GM18858 (cell line): Measurements from ENCODE around the gene GNG4.
"Not testable (repeated sequence)": the region's sequence is repeated elsewhere in the genome, so short reads cannot be mapped to it uniquely, and the experiment has no call there.

ENCODE experiments used
- ATAC-seq: cut with Tn5 transposase; IDR thresholded peaks from one replicate; pipeline ENCODE4 v1.9.1; 2021; ENCODE audit not compliant: unreplicated experiment

The GNG4 gene

DNA sequence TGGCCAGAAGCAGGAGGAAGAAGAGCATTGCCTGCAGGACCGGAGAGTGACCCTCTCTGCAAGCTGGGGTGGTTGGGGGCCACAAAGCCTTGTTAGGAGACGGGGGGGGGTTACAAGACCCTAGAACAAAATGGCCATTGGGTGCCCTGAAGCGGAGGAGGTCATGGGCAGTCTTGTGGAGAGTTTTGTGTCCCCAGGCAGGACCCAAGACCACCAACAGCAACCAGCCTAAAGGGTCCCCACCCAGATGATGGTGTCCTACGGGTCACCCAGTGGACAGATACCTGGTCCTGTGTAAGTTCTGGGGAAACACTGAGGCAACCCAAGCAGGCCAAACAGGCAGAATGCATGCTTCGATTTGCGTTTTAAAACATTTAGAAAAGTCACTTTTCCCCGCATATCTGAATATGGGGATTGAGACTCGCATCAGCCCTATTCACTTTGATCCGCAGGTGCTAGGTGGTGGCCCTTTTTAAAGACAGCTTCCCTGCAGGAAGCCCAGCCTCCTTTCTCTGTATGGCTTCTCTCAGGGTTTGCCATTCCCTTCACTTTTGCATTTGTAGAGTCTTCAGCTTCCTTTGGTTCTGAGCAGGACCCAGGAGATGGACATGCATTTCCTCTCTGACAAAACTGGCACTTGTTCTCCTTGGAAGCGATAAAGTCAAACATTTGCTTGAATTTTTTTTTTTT, 21.1 kb downstream of the GNG4 start:
- ATAC-seq, result no peak

DNA sequence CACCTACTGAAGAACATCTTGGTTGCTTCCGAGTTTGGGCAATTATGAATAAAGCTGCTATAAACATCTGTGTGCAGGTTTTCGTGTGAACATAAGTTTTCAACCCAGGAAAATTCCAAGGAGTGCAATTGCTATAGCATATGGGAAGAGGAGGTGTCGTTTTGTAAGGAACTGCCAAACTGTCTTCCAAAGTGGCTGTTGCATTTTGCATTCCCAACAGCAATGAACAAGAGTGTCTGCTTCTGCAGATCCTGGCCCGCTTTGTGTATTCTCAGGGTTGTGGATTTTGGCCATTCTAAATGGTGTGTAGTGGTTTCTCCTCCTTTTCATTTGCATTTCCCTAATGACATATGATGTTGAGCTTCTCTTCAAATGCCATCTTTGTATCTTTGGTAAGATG, 23.8 kb downstream of the GNG4 start:
- ATAC-seq, result no peak

DNA sequence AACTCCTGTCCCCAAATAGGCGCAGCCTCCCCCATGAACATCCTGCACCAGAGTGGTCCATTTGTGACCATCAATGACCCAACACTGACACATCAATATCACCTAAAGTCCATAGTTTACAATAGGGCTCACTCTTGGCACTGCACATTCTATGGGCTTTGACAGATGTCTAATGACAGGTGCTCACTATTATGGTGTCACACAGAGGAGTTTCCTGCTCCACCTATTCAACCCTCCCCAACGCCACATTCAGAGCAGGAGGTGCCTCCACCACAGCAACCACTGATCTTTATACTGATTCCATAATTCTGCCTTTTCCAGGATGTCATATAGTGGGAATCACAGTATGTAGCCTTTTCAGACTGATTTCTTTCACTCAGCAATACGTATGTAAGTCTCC, 24.2 kb downstream of the GNG4 start:
- no peak for ATAC-seq

DNA sequence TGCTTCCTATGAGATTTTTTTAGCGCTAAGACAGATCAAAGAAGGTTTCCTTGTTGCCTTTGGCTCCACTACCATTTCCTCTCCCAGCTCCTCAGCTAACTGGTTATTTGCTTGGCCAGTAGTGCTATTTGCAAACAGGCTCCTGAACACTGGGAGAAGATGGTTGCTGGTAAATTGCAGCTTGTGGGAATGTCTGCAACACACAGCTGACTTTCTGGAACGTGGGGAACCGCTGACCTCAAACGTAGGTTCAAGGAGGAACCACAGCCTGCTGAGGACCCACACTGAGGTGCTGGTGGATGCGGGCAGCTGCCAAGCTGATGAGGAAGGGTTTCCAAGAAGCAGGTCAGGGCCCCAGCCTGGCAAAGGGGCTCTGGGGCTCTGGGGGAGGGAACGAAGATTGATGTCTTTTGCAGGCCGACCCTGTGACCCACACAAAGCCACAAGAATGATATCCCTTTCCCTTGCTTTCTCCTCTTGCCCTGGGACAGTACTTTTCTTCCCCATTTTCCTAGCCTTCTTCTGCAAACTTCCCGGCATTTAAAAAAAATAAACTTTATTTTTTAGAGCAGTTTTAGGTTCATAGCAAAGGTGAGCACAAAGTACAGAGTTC, 24.8 kb downstream of the GNG4 start:
- no peak for ATAC-seq

DNA sequence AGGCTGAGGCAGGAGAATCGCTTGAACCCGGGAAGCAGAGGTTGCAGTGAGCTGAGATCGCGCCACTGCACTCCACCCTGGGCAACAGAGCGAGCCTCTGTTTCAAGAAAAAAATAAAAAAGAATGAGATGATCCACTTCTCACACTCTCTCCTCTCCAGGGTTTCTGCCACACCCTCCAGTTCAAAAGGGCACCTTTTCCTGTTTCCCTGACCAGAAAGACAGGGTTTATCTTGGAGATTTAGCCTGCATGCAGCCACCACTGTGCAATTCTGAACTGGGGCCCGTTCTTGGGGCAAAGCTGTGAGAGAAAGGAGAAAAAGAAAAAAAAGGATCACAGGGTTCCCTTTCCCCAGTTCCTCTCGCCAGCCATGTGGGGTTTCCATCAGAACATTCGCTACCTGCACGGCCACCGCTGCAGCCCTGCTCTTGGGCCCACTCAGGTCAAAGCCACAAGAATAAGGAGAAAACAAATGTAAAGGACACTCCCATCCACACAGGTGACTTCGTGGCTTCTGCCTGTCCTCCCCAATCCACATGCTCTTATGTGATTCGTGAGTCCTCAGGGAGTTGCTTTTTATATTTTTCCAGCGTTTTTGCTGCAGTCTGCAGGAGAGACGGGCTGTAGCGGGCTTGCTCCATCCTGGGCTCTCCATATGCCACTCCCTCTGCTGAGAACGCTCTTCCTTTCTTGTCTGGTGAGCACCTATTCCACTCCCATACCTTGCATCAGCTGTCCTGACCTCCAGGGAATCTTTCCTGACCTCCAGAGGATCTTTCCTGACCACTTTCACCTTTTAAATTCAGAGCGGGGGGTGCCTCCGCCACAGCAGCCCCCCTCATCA, 26.4 kb downstream of the GNG4 start:
- ATAC-seq, result no peak

DNA sequence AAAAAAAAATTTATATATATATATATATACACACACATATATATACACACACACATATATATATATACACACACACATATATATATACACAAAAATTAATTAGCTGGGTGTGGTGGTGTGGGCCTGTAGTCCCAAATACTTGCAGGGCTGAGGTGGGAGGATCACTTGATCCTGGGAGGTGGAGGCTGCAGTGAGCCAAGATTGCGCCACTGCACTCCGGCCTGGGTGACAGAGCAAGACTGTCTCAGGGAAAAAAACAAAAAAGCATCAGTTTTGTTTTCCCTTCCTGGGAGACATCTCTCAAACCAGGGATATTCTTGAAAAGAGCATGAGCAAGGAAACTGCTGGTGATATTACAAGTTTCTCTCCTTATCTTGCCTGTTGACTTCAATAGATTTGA, 30.4 kb downstream of the GNG4 start:
- not testable (repeated sequence) for ATAC-seq

DNA sequence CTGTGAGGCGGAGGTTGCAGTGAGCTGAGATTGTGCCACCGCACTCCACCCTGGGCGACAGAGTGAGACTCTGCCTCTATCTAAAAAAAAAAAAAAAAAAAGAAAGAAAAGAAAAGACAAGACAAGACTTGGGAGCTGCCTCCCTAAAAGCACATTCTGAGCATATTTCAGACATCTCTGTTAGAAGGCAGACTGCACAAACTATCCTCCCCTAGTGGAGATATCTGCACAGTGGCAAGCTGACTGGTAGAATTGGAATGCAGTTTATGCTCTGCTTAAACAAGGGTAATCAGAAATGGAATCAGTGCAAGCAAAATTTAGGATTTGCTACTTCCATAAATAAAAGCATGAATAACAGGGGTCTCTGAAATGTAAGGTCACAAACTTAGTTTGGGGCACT, 31.8 kb downstream of the GNG4 start:
- ATAC-seq, result no peak

DNA sequence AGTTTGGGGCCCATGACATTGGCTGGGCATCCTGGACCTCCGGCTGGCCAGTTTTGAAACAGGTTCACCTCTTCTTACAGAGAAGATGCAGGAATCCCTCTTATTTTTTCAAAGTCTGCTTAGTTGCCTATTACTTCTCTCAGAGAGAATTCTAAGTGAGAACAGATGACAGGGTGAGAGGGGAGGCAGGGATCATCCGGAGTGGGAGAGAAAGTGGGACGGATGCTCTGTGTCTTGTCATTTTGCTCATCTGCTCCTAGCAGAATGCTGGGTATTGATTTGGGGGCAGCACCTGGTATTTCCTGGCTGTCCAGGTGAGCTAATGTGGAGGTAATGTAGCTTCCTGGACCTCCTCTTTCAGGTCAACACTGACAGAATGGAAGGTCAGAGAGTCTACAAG, 32.4 kb downstream of the GNG4 start:
- no peak for ATAC-seq

DNA sequence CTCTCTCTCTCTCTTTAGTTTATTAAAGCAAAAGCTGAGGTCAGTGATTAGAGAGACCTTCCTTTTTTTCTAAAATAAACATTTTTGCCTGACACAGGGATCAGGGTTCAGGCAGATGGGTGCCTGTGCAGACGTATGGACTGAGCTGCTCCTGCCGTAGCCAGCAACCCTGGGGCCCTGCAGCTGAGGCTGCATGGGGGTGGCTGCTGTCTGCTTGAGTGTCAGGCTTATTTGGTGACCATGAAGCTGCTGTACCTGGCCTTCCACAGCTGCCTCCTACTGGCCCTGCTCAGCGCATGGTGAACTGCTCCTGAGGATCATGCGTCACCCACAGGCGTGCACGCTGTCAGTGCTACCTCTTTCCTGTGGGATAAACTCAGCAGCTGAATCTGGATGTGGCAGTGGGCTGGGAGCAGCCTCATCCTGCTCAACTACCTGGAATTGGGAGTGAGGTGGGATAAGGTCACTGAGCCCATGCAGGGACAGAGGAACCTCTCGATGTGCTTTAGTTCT, 35.1 kb downstream of the GNG4 start:
- no peak for ATAC-seq

DNA sequence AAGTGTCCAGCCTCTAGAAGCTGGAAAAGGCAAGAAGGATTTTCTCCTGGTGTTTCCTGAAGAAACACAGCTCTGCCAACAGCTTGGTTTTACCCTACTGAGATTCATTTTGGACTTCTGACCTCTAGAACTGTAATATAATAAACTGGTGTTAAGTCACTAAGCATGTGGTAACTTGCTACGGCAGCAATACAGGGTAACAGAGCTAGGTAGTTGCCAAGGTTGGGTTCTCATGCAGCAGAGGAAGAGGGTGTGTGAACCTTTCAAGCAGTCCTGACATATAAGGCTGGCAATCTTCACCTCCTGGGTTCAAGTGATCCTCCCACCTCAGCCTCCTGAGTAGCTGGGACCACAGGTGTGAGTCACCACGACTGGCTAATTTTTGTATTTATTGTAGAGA, 36.0 kb downstream of the GNG4 start:
- no peak for ATAC-seq

DNA sequence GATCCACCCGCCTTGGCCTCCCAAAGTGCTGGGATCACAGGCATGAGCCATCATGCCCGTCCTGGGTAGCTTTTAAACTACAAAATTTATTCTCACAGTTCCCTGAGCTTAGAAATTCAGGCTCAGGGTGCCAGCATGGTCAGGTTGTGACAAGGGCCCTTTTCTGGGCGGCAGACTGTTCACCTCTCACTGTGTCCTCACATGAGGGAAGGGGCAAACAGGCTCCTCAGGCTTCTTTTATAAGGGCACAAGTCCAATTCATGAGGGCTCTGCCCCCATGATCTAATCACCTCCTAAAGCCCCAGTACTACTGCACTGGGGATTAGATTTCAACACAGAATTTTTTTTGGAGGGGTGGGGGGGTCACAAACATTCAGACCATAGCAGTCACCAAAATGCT, 36.8 kb downstream of the GNG4 start:
- no peak for ATAC-seq

DNA sequence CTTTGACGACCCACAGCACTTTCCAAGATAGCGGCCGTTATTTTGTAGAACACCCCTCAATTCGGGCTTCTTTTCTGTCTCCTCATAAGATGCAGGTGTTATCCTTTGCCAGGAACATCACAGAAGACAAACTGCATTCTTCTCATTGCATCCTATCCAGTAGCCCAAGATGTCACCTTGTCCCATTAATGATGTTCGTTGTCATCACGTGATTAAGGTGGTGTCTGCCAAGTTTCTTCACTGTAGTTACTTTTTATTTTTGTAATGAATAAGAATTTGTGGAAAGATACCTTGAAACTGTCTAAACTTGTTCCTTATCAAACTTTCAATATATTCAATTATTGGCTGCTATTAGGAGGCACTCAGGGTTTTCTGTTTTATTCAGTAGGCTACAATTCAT, 39.4 kb downstream of the GNG4 start:
- ATAC-seq, result no peak

DNA sequence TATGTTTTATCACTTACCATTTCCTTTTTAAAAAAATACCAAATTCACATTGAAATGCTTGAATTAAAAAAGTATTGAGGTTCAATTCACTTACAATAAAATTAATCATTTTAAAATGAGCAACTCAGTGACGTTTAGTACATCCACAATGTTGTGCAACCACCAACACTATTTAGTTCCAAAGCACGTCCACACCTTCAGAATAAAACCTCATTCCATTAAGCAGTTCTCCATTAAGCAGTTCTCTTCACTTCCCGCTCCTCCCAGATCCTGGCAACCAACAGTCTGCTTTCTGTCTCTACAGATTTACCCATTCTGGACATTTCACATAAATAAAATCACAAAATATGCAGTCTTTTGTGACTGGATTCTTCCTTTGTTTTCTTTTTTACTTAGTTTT, 41.3 kb downstream of the GNG4 start:
- ATAC-seq, result no peak

DNA sequence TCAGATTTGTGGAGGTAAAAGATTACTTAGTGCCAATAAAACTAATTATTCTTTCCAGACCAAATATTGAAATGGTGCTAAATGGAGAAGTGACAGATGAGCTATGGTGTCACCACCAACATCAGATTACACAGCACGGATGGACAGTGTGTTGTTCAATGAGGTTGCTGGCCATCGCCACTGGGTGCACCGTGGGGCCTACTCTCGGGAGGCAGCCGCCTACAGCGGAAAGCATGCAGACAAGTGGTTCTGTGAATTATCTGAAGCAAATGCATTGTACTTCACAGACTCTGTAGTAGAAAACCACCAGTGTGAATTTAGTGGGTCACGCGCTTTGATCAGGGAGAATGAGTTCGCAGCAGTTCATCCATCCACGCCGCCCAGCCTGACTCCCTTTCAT, 42.3 kb downstream of the GNG4 start:
- ATAC-seq, result no peak

DNA sequence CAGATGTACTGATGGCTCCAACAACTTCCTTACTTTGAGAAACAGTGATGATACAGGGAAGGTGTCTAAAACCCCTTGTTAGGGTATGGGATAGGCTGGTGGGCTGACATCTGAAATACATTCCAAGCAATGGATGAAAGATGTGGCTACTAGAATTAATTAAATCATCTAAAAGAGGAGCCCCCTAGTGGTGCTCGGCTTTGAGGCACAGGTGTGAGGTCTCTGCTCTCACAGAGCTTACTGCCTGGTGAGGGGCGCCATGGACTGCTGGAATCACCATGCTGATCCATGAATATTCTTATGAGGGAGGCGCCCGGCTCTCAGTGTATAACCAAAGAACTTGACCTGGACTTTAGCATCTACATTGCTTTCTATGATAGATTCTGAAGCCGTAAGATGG, 48.5 kb downstream of the GNG4 start:
- ATAC-seq, result no peak

DNA sequence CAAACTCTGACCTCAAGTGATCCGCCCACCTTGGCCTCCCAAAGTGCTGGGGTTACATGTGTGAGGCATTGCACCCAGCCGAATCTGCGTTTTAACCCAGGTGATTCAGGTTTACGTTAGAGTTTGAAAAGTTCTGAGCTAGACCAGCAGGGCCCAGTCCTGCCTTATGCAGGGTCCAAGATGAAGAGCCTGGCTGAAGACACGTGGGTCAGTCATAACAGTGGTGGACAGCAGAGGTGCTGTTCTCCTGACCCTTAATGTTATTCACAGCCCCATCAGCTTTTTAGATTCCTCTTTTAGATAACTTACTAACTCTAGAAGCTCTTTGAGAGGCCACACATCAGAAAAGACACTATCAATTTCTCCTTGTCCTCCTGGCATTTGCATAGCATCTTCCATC, 50.0 kb downstream of the GNG4 start:
- no peak for ATAC-seq

DNA sequence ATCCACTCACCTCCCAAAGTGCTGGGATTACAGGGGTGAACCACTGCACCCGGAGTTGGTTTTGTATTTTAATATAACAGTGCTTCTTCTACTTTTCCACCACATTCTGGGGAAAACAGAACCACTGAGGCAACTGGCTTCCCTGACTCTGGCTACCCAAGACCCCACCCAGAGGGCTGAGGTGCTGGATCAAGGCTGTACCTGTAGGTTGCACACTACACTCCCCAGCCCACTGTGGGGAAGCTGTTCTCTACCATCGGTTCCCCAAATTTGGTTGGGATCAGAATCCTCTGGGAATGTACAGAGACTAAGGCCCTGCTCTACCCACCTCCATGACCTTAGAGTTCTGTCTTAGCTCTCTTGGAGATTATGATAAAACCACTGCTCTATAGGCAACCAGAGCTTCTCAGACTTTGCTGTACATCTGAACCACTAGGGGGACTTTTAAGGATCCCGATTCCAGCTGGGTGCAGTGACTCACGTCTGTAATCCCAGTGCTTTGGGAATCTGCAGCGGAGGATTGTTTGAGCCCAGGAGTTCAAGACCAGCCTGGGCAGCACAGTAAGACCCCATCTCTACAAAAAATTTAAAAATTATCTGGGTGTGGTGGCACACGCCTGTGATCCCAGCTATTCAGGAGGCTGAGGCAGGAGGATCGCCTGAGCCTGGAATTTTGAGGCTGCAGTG, 51.6 kb downstream of the GNG4 start:
- no peak for ATAC-seq

DNA sequence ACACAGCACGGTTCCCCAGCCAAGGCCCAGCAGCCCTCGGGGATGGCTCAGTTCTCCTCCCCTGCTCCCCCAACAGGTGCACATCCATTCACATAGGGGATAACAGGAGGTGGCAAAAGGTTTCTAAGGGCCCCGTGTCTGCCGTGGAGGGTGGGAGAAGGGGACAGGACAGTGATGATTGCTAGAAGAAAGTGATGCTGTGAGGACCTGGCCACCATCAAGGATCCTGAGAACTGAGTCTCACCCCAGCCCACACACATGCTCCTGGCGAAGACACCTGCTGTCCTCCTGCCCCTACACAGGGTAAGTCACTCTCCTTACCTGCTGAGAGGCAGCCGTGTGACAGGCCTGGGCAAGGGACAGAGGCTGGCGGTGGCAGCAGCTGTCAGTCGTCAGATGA, 54.5 kb downstream of the GNG4 start:
- no peak for ATAC-seq

DNA sequence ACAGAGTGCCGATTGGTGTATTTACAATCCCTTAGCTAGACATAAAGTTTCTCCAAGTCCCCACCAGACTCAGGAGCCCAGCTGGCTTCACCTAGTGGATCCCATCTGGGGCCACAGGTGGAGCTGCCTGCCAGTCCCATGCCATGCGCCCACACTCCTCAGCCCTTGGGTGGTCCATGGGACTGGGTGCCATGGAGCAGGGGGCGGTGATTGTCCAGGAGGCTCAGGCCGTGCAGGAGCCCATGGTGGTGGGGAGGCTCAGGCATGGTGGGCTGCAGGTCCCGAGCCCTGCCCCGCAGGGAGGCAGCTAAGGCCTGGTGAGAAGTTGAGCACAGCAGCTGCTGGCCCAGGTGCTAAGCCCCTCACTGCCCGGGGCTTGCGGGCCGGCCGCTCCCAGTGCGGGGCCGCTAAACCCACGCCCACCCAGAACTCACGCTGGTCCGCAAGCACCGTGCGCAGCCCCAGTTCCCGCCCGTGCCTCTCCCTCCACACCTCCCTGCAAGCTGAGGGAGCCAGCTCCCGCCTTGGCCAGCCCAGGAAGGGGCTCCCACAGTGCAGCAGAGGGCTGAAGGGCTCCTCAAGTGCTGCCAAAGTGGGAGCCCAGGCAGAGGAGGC, 55.2 kb downstream of the GNG4 start:
- ATAC-seq, result not testable (repeated sequence)

DNA sequence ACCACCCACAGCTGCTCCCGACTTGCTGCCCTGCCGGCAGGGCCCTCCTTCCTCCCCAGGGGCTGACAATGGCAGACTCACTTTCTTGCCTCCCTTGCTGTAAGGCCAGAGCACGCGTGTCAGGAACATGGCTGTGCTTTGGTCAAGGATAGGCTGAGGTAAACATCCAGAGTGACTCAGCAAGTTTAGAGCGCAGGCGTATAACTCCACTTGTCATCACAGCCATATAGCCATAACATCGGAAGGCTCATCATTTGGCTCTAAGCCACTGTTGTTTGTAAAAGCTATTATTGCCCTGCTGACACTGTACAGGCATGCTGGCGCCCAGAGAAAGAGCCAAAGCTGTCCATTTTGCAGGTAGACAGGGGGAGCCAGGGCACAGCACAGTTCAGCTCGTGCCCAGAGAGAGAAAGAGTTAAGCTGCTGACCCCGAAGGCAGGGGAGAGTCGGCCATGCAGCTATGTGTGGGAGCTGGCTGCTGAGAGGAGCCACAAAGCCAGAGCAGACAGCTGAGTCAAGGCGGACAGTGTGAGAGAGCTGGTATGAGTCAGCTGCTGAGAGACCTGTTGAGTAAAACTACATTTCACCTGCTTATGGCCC, 60.6 kb downstream of the GNG4 start:
- no peak for ATAC-seq

DNA sequence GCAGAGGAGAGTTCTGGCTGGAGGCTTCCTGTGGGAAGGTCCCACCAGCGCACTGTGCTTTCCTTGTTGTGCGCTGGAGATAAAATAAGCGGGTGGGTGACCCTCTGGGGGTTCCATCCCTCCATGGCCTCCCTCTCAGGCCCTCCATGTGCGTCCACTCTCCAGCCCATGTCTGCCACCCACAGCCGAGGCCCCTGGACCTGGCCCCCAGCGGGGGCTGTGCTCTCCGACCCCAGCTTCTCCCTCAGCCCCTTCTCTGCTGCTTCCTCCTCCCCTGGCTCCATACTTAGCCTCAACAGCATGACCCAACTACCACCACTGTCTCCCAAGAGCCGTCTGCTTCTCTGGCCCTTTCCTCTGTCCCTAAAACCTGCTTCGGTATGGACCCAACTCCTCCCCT, 61.4 kb downstream of the GNG4 start:
- ATAC-seq, result no peak
